A549 treated with CORT108297 at 1 μM for 4 hours (cell line): Measurements from ENCODE around the gene DNAJB7. TPM values are rescaled to one million over a fixed set of nuclear protein-coding genes. Genes with fewer than 3 reads are reported as not detected.

ENCODE experiments used
- total RNA-seq: library from RNA; stranded (reverse); fragments of 200-300 nt; extraction: Qiagen RNA extraction; gene quantifications from 5 replicates; pipeline ENCODE4 v1.2.3, GENCODE V29; 2022

Gene DNAJB7
- total RNA-seq: not detected in 5 replicates

GRCh38 chr22:40862013-40862412, at the start of gene DNAJB7:
Gene DNAJB7 (minus strand): TSS chr22:40862113. CDS start chr22:40861994, 119 bp downstream.

DNA sequence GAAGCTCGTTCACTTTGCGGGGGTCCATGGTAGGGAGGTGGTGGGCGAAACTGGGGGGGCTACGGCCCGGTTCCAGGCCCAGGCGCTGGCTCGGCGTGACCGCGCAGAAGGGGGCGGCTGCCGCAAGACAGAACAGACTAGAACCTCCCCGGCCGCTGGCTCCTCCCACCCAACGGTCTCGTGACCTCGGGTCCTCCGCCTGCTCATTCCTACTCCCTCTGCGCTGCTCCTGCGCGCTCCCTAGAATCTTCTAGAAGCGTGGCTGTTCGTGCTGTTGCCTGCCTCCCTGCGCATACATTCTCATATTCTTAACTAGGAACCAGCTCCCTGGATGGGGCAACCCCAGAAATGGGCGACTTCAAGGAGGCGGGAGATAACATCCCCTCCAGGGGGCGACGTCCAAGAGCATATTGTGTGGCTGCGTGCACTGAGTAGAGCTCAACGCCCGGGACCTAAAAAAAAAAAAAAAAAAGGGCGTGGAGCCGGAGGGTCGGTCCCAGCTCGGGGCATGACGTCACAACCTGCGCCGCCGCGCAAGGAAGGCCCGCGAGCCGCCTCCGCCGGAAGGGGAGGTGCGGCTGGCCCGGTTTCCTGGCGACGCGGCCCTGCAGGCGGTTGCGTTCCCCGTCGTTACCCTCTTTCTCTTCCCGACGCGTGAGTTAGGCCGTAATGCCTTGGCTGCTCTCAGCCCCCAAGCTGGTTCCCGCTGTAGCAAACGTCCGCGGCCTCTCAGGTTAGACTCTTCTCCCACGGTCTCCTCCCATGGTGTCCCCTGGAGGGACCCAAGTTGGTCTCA, 5.2 kb downstream of the DNAJB7 start, which contains the start of the genes ST13 and XPNPEP3:
Gene ST13, minus strand, starts transcription at position 127 of the 796 bp plus-strand sequence. Its CDS starts 99 bp downstream, at position 28.
Gene XPNPEP3, plus strand, starts transcription at position 636 of the 796 bp plus-strand sequence. Its CDS starts 34 bp downstream, at position 670.

DNA sequence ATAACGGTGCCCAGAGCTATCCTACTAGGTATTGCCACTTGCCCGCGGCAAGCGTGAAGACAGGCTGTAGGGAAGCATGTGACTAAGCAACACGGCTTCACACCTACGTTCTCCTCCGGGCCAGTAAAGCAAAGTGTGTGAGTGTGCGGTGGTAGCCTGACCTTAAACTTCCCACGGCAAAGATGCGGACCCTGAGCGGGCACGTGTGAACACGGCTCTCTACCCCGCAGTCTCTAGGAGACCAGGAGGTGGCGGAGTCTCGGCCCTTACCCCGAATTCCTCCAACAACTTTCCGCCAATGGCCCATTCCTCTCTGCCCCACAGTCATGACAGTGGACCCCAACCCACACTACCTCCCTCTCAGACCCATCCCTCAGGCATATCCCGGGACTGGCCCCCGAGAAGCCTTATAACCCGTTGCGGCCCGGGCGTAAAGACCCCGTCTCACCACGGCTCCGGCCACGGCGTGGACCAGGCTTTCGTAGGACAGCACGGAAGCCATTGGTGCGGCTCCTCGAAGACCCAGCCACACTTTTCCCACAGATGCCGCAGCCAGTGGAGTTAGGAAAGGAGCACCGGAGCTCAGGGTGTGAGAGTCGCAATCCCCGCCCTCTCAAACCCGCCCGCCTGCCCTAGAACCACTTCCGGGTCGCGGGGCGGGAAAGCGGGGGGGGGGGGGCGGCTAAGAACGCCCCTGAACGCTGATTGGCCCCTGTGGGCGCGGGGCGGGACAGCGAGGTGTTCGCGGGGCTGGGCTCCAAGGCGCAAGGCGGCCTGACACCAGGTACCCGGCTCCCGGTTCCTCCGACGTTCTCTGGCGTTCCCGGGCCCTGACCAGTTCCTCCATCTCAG, 42.9 kb downstream of the DNAJB7 start, which contains the start of gene SLC25A17:
Gene SLC25A17, minus strand, starts transcription at position 600 of the 852 bp plus-strand sequence. Its CDS starts 98 bp downstream, at position 502.

Other genes starting within 250 kb of the DNAJB7 start
- gene MRTFA, start 225.4 kb downstream of the DNAJB7 start, total RNA-seq: 39.1 to 47.9 TPM (median 47.1 TPM) in 5 replicates
- gene MCHR1, start 182.6 kb downstream of the DNAJB7 start, total RNA-seq: not detected in 5 replicates
- gene SLC25A17, start 42.8 kb downstream of the DNAJB7 start, total RNA-seq: 22.1 to 28.3 TPM (median 22.9 TPM) in 5 replicates
- gene ST13, start 5.5 kb downstream of the DNAJB7 start, total RNA-seq: 143 to 183 TPM (median 153 TPM) in 5 replicates
- gene XPNPEP3, start 5.0 kb downstream of the DNAJB7 start, total RNA-seq: 6.4 to 10.2 TPM (median 8.9 TPM) in 5 replicates
- 52.6 to 54.1 TPM (median 53.1 TPM) in 5 replicates for gene RBX1, start 89.3 kb upstream of the DNAJB7 start, total RNA-seq
- gene EP300, start 230.5 kb upstream of the DNAJB7 start, total RNA-seq: 15.5 to 25.4 TPM (median 20.3 TPM) in 5 replicates